ENCODE results near the gene FXYD6. TPM values are rescaled to one million over a fixed set of nuclear protein-coding genes. Genes with fewer than 3 reads are reported as not detected.

Gene FXYD6
- total and polyA plus RNA-seq, 2 of the 8 experiments (the other 6 are each of a cell fraction or from before 2014, with no cell fraction given): 44.6 to 117 TPM

DNA sequence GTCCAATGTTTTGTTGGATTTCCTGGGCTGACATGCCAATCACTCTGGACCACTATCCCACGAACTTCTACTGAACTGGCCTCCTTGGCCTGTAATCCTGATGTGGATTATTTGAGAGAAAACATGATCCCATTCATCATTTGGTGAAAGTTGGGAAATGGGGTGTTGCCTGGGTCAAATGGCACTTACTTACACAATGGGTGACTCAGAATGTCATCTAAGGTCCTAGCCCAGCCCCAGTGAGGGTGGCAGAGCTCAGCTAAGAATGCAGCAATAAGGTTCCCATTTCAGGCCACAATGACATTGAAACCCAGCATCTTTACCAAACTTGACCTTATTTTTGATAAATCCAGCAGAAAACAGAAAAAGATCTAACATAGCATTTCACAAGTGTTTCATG is 71.4 kb downstream of the FXYD6 start (continued):
- TF ChIP-seq ATF3 (IDR thresholded peaks at IDR 0.05; ENCODE audit: insufficient read depth, low read depth, low read length) (no peak), TBP (IDR thresholded peaks at IDR 0.05; ENCODE audit: low read depth, low read length) (no peak), KDM5A (IDR thresholded peaks at IDR 0.05; ENCODE audit: low read length) (no peak), TCF12 (IDR thresholded peaks at IDR 0.05; ENCODE audit: low read depth, low read length) (no peak)
